Ovary (tissue), 9 donors: ENCODE data around the gene OR3A1. TPM values are rescaled to one million over a fixed set of nuclear protein-coding genes. Genes with fewer than 3 reads are reported as not detected.
"Not testable (repeated sequence)": the region's sequence is repeated elsewhere in the genome, so short reads cannot be mapped to it uniquely, and the experiment has no call there.

ENCODE experiments used
- DNase-seq, 5 donors: peaks; one replicate each; pipeline ENCODE4 v3.0.0-alpha.2; 2019 to 2020
- H3K27ac ChIP-seq, 2 donors: fragments of 200-600 bp; one replicate each; pipeline versions ENCODE4 v1.5.1 to v1.8.0; 2019 to 2022
- H3K27me3 ChIP-seq: fragments of 200-600 bp; one replicate; pipeline ENCODE4 v1.8.0; 2022
- H3K36me3 ChIP-seq: fragments of 200-600 bp; sonication (generic); one replicate; pipeline ENCODE4 v1.5.1; 2019
- H3K4me1 ChIP-seq: one replicate; pipeline ENCODE4 v1.8.1; 2013; ENCODE audit warnings: mild to moderate bottlenecking, moderate library complexity; ENCODE audit not compliant: insufficient read depth
- H3K4me3 ChIP-seq: fragments of 200-600 bp; sonication (generic); one replicate; pipeline ENCODE4 v1.5.1; 2017
- H3K9me3 ChIP-seq, 2 donors: fragments of 200-600 bp in 1 of 2; sonication (generic) in 1 of 2; one replicate each; pipeline versions ENCODE4 v1.5.1 to v1.8.1; 2013 to 2019; ENCODE audit warnings: mild to moderate bottlenecking in 1 of 2, moderate library complexity in 1 of 2
- EP300 ChIP-seq: sonication (generic); formaldehyde crosslinking; IDR thresholded peaks from one replicate; pipeline ENCODE4 v1.6.1; 2017; ENCODE audit warnings: antibody characterized with exemption
- POLR2A ChIP-seq: fragments of 450-650 bp; IDR thresholded peaks from one replicate; pipeline ENCODE4 v1.6.1; 2017; ENCODE audit warnings: antibody characterized with exemption, mild to moderate bottlenecking, moderate library complexity
- WGBS, 3 donors: extraction: QIAGEN DNeasy Blood & Tissue Kit in 1 of 3; methylation state at CpG; one replicate each; pipeline versions ENCODE4 v1.1.5 to v1.1.7; 2013 to 2017; 5-methylcytosine and 5-hydroxymethylcytosine counted together
- intact Hi-C, 4 donors: fragments of 100-400 bp; cut with DNase I; formaldehyde crosslinking; loops; one replicate each; pipeline versions ENCODE4 v1.11.0 to v1.15.1; 2022 to 2023
- polyA plus RNA-seq, 2 donors: library from polyadenylated mRNA; stranded (reverse); fragments of 200-250 nt in 1 of 2; fragments of 350-450 nt in 1 of 2; fragmentation: Illumina TruSeq in 1 of 2; extraction: RNeasy Lipid Tissue Mini Kit (QIAGEN cat#74804) in 1 of 2; gene quantifications; one replicate each; pipeline ENCODE4 v1.2.3, GENCODE V29; 2013 to 2014
- total RNA-seq, 7 donors: library from RNA; depleted of rRNA in 2 of 7; stranded (reverse); fragments of >200 nt in 2 of 7; fragmentation: NEBNext Ultra II Directional in 3 of 7; extraction: Animal tissue kit (Norgen Biotek cat#: 25700) in 3 of 7; gene quantifications; one replicate each; pipeline versions ENCODE4 v1.1.0 to v1.2.4, GENCODE V29; 2016 to 2023
- TF ChIP-seq, protein P1 (sequence below), 3 donors: fragments of 450-650 bp in 2 of 3; fragments of 200-600 bp in 1 of 3; IDR thresholded peaks; one replicate each; pipeline versions ENCODE4 v1.5.1 to v1.8.0; 2016 to 2022; ENCODE audit warnings: antibody characterized with exemption in 3 of 3, mild to moderate bottlenecking in 1 of 3
- donor health status: DM: no; HTN: no; CAD: no; lungs with moderate emphysema.
- donor health status: DM: no; HTN: no; CAD: no.
- donor health status: Bipolar disorder and iron deficiency.
- donor health status: DM: yes; HTN: yes; CAD: no.
- donor health status: DM: no; HTN: no; CAD: no.
- donor health status: DM: yes; HTN: yes; CAD: no.

The OR3A1 gene
- total and polyA plus RNA-seq, 9 donors = 0.20 to 0.37 (median 0.28) TPM; not detected in 5

DNA sequence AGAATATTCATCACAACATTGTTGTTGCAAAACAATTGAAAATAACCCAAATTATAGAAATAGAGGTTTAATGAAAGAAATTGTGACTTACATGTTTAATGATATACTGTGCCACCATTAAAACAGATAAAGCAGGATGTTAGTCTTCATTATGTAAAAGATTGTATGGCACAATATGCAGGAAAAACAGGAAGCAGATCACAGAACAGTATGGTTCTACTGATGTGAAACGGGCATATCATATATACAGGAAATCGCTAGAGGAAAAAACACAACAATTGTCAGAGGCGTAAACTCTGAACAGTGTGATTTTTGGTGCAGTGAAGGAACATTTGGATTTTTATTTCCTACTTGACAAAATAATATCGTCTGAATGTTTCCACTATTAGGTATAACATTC is 22.0 kb downstream of the OR3A1 start:
- Histone ChIP-seq H3K36me3 (no peaks in the 10 kb centered on the region), H3K27me3 (no peaks in the 10 kb centered on the region), H3K27ac (no peak overlapping the region), H3K4me3 (no peak overlapping the region), H3K4me1 (no peaks in the 10 kb centered on the region), H3K9me3 (no peaks in the 10 kb centered on the region)
- 76 to 85% (median 78%) methylated on average over 4 of the region's 4 CpGs for WGBS, 3 donors
- TF ChIP-seq, protein P1, sequence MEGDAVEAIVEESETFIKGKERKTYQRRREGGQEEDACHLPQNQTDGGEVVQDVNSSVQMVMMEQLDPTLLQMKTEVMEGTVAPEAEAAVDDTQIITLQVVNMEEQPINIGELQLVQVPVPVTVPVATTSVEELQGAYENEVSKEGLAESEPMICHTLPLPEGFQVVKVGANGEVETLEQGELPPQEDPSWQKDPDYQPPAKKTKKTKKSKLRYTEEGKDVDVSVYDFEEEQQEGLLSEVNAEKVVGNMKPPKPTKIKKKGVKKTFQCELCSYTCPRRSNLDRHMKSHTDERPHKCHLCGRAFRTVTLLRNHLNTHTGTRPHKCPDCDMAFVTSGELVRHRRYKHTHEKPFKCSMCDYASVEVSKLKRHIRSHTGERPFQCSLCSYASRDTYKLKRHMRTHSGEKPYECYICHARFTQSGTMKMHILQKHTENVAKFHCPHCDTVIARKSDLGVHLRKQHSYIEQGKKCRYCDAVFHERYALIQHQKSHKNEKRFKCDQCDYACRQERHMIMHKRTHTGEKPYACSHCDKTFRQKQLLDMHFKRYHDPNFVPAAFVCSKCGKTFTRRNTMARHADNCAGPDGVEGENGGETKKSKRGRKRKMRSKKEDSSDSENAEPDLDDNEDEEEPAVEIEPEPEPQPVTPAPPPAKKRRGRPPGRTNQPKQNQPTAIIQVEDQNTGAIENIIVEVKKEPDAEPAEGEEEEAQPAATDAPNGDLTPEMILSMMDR (IDR thresholded peaks at IDR 0.05) = no peak
- TF ChIP-seq EP300 (no peak), POLR2A (no peak)
- intact Hi-C loops = no loop called here
- no peak for DNase-seq

DNA sequence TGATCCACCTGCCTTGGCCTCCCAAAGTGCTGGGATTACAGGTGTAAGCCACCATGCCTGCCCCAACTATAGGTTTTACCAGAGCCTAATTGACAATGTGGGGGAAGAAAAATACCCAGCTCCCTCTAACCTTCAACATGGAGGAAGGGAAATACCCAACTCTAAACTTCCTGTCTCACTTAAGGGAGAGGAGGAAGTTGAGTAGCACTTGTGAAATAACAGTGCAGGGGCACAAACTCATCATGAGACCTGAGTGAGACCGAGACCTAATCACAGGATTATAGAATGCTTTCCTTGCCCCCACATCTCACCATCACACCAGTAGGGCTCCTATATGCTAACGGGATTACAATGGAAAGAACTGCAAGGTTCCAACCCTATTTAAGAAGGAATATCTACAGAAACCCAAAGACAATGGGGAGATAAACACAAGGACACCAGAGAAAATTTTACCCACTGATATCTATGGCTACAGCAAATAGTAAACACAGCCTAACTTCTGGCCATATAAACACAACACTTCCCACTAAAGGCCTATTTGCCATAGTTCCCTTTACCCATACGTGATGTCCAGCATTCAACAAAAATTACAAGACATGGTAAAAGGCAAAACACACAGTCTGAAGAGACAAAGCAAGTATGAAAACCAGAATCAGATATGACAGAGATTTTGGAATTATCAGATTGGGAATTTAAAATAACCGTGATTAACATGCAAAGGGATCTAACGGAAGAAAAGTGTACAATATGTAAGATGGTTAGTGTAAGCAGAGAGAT is 26.9 kb downstream of the OR3A1 start:
- WGBS, 3 donors = 85 to 86% (median 86%) methylated on average over 5 of the region's 5 CpGs
- no peak for DNase-seq
- no peak overlapping the region for H3K27ac ChIP-seq
- H3K4me1 ChIP-seq = no peaks in the 10 kb centered on the region
- TF ChIP-seq, protein P1 (IDR thresholded peaks at IDR 0.05) = no peak
- TF ChIP-seq POLR2A (no peak), EP300 (no peak)
- intact Hi-C loops = no loop called here
- H3K27me3 ChIP-seq = no peaks in the 10 kb centered on the region
- H3K4me3 ChIP-seq = no peak overlapping the region
- H3K36me3 ChIP-seq = no peaks in the 10 kb centered on the region
- no peaks in the 10 kb centered on the region for H3K9me3 ChIP-seq

DNA sequence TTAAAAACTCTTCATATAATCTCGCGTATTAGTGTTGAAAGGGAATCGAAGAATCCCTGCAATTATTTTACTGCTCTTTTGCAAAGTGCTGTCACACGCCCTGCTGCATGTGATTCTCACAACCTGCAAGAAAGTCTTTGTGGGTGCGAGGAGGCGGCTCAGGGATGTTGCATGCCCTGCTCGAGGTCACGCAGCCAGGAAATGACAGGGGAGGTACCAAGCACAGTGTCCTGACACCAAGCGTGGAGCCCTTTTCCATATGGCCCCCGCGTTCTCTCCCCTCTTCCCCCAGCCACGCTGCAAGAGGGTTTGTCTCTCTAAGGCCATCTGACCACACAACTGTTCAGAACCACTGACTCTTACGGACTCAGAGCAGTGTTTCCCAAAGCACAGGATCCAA is 37.6 kb downstream of the OR3A1 start:
- intact Hi-C loops = no loop called here
- Histone ChIP-seq H3K27me3 (no peaks in the 10 kb centered on the region), H3K4me3 (no peak overlapping the region), H3K36me3 (no peaks in the 10 kb centered on the region), H3K9me3 (peaks cover 0 to 3% of the 10 kb centered on the region in 2 donors), H3K4me1 (no peaks in the 10 kb centered on the region), H3K27ac (no peak overlapping the region)
- DNase-seq = no peak
- TF ChIP-seq POLR2A (no peak), EP300 (no peak)
- TF ChIP-seq, protein P1 (IDR thresholded peaks at IDR 0.05) = no peak
- WGBS, 3 donors = 68 to 75% (median 71%) methylated on average over 13 of the region's 13 CpGs

DNA sequence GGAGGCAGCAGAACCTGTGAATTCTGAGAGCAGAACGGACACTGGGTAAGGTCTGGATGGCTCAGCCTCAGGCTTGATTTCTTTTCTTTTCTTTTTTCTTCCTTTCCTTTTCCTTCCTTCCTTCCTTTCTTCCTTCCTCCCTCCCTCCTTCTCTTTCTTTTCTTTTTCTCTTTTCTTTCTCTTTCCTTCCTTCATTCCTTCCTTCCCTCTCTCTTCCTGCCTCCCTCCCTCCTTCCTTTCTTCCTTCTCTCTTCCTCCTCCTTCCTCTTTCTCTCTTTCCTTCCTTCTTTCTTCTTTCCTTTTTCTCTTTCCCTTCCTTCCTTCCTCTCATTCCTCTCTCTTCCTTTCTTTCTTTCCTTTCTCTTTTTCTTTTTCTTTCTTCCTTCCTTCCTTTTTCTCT is 38.0 kb downstream of the OR3A1 start:
- H3K36me3 ChIP-seq = no peaks in the 10 kb centered on the region
- no peak overlapping the region for H3K4me3 ChIP-seq
- H3K9me3 ChIP-seq = peaks cover 0 to 3% of the 10 kb centered on the region in 2 donors
- no peaks in the 10 kb centered on the region for H3K27me3 ChIP-seq
- DNase-seq = no peak
- 70 to 79% (median 76%) methylated on average over 1 of the region's 1 CpG for WGBS, 3 donors
- intact Hi-C loops = no loop called here
- H3K27ac ChIP-seq = no peak overlapping the region
- no peak for TF ChIP-seq POLR2A
- no peaks in the 10 kb centered on the region for H3K4me1 ChIP-seq

DNA sequence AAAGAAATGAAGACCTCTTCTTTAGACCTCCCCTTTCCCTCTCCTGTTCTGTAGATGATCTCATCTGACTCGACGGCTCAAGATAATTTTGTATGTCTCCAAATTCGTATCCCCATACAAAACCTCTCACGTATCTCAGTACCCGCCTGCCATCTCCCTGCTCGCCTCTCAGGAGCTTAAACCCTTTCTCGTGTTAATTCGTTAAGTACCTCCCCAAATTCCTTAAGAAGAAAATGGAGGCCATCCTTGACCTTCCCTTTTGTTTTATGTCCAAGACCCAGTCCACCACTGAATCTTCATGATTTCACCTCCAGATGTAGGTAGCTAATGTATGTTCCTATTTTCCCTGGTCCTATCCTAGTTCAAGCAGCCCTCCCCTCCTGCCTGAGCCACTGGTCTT is 41.6 kb downstream of the OR3A1 start:
- Histone ChIP-seq H3K9me3 (peaks cover 0 to 3% of the 10 kb centered on the region in 2 donors), H3K4me3 (no peak overlapping the region), H3K36me3 (no peaks in the 10 kb centered on the region), H3K4me1 (no peaks in the 10 kb centered on the region), H3K27me3 (no peaks in the 10 kb centered on the region), H3K27ac (no peak overlapping the region)
- TF ChIP-seq POLR2A (no peak), EP300 (no peak)
- TF ChIP-seq, protein P1 (IDR thresholded peaks at IDR 0.05) = no peak
- 82 to 87% (median 83%) methylated on average over 8 of the region's 8 CpGs for WGBS, 3 donors
- DNase-seq = no peak
- intact Hi-C loops = no loop called here

DNA sequence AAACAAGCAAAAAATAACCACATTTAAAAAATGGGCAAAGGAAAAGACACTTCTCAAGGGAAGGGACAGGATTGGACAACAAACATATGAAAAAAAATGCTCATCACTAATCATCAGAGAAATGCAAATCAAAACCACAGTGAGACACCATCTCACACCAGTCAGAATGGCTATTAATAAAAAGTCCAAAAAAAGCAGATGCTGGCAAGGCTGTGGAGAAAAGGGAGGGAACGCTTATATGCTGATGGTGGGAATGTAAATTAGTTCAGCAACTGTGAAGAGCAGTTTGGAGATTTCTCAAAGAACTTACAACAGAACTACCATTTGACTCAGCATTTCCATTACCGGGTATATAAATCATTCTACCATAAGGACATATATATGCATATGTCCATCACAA is 49.1 kb downstream of the OR3A1 start:
- H3K27ac ChIP-seq, H3K4me3 ChIP-seq, H3K4me1 ChIP-seq, DNase-seq, H3K36me3 ChIP-seq, intact Hi-C loops, H3K27me3 ChIP-seq, H3K9me3 ChIP-seq: not testable (repeated sequence)
- WGBS, 3 donors = 89 to 100% (median 93%) methylated on average over 1 of the region's 2 CpGs

DNA sequence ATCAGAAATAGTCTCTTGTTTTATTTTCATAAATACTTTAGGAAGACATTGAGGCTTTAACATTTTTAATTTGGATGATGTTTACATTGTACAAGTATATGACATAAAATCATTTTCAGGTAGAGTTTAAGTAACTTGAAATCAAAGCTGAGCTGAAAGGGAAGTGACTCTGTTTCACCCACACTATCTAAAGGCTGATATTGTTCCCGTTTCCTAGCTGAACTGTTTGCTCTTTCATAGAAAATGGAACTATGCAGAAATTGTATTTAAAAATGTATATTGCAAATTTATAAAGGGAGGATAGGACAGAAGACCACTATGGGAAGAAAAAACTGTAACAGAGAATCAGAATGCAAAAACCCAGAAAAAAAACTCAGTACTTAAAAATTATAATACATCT is 53.3 kb downstream of the OR3A1 start:
- H3K9me3 ChIP-seq, H3K27me3 ChIP-seq, DNase-seq, H3K4me3 ChIP-seq, H3K4me1 ChIP-seq, H3K27ac ChIP-seq, intact Hi-C loops, H3K36me3 ChIP-seq: not testable (repeated sequence)
- 42 to 61% (median 48%) methylated on average over 1 of the region's 1 CpG for WGBS, 3 donors

DNA sequence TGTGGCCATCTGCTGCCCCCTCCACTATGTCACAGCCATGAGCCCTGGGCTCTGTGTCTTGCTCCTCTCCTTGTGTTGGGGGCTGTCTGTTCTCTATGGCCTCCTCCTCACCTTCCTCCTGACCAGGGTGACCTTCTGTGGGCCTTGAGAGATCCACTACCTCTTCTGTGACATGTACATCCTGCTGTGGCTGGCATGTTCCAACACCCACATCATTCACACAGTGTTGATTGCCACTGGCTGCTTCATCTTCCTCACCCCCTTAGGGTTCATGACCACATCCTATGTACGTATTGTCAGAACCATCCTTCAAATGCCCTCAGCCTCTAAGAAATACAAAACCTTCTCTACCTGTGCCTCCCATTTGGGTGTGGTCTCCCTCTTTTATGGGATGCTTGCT is 57.1 kb downstream of the OR3A1 start:
- H3K27me3 ChIP-seq, DNase-seq, H3K36me3 ChIP-seq, H3K9me3 ChIP-seq, H3K27ac ChIP-seq, H3K4me3 ChIP-seq, H3K4me1 ChIP-seq, intact Hi-C loops: not testable (repeated sequence)
- WGBS, 3 donors = 73 to 100% (median 94%) methylated on average over 1 of the region's 1 CpG
